HepG2 (cell line): ENCODE data around the gene DNAJB6. TPM values are rescaled to one million over a fixed set of nuclear protein-coding genes. Genes with fewer than 3 reads are reported as not detected.

ENCODE experiments used
- ATAC-seq: fragments of 200-7000 bp; cut with Tn5 transposase; 3 replicates; pipeline ENCODE4 v1.9.1; 2020; ENCODE audit warnings: mild to moderate bottlenecking, moderate library complexity
- BruUV-seq: library from RNA; stranded (reverse); fragments of 400-500 nt; replicated peaks from 2 replicates; lab custom pipeline; 2021; lab: Mats Ljungman, UMichigan
- CTCF ChIA-PET: fragments of 300-600 bp; formaldehyde crosslinking; extraction: SDS; loops from one replicate; lab custom pipeline; 2021; ENCODE audit warnings: low total read pairs, inconsistent platforms, low intra/inter-chr PET ratio; lab: Yijun Ruan, JAX
- POLR2A ChIA-PET: fragments of 350-600 bp; sonication (Branson Sonifier 250); formaldehyde crosslinking; loops from one replicate; lab custom pipeline; 2020; ENCODE audit warnings: antibody characterized with exemption, inconsistent platforms; lab: Yijun Ruan, JAX
- DNase-seq: peaks from one replicate; pipeline ENCODE4 v3.0.0-alpha.2; 2015; ENCODE audit warnings: low spot score
- FAIRE-seq: peaks from 3 replicates; lab custom pipeline; 2011; peaks lifted over from hg19 to GRCh38; lab: Jason Lieb, UNC
- H2AFZ ChIP-seq: one replicate; pipeline ENCODE4 v1.6.1; 2011; ENCODE audit warnings: low read length, inconsistent platforms
- H3K27ac ChIP-seq: fragments of 300-600 bp; 3 replicates; pipeline ENCODE4 v1.8.0; 2011; ENCODE audit warnings: mixed run types, mild to moderate bottlenecking, mixed read lengths, low read length, inconsistent platforms; ENCODE audit not compliant: insufficient read depth; ENCODE audit errors: extremely low read length
- H3K27me3 ChIP-seq, 2 experiments: fragments of 200-600 bp in 1 of 2; 2 replicates in 1 of 2; 3 replicates in 1 of 2; pipeline versions ENCODE4 v1.6.0 to v1.8.0; 2011; ENCODE audit warnings: low read length in 2 of 2, mild to moderate bottlenecking in 2 of 2, moderate library complexity in 2 of 2, inconsistent platforms in 1 of 2; ENCODE audit not compliant: insufficient read depth in 2 of 2, control insufficient read depth in 1 of 2
- H3K36me3 ChIP-seq, 2 experiments: fragments of 200-600 bp in 1 of 2; replicated peaks in 1 of 2; 2 replicates in 1 of 2; 3 replicates in 1 of 2; pipeline versions ENCODE4 v1.5.1 to v1.8.0; 2011; ENCODE audit warnings: low read length in 2 of 2, inconsistent platforms in 1 of 2; ENCODE audit not compliant: insufficient read depth in 2 of 2, control insufficient read depth in 1 of 2
- H3K4me1 ChIP-seq: 2 replicates; pipeline ENCODE4 v1.5.1; 2012; ENCODE audit warnings: low read length, inconsistent platforms; ENCODE audit not compliant: insufficient read depth
- H3K4me2 ChIP-seq: 2 replicates; pipeline ENCODE4 v1.6.0; 2011; ENCODE audit warnings: low read depth, low read length, inconsistent platforms
- H3K4me3 ChIP-seq, 3 experiments: fragments of 200-600 bp in 1 of 3; sonication (generic), shearing (Covaris generic) in 1 of 3; replicated peaks in 1 of 3; 2 replicates each; pipeline ENCODE4 v1.5.1; 2011 to 2016; ENCODE audit warnings: low read length in 3 of 3, inconsistent platforms in 2 of 3, low read depth in 2 of 3, mild to moderate bottlenecking in 2 of 3, control low read depth in 1 of 3, mixed read lengths in 1 of 3; ENCODE audit not compliant: insufficient read depth in 1 of 3
- H3K79me2 ChIP-seq: one replicate; pipeline ENCODE4 v1.6.1; 2011; ENCODE audit warnings: low read length, inconsistent platforms; ENCODE audit not compliant: insufficient read depth
- H3K9ac ChIP-seq: 2 replicates; pipeline ENCODE4 v1.6.0; 2011; ENCODE audit warnings: mild to moderate bottlenecking, low read depth, low read length, inconsistent platforms; ENCODE audit not compliant: insufficient read depth
- H3K9me3 ChIP-seq: 2 replicates; pipeline ENCODE4 v1.5.1; 2012; ENCODE audit warnings: mild to moderate bottlenecking, low read length
- H4K20me1 ChIP-seq: 2 replicates; pipeline ENCODE4 v1.6.0; 2011; ENCODE audit warnings: inconsistent platforms, mild to moderate bottlenecking, low read length, moderate library complexity; ENCODE audit not compliant: insufficient read depth
- ARNTL ChIP-seq: sonication (generic); formaldehyde crosslinking; IDR thresholded peaks from 2 replicates; pipeline ENCODE4 v1.4.0; 2020; ENCODE audit warnings: mild to moderate bottlenecking, missing genetic modification reagents
- MXI1 ChIP-seq: IDR thresholded peaks from 3 replicates; pipeline ENCODE4 v1.6.1; 2012; ENCODE audit warnings: low read depth, low read length, inconsistent platforms, borderline replicate concordance
- NPAS2 ChIP-seq: sonication (generic); formaldehyde crosslinking; IDR thresholded peaks from 2 replicates; pipeline ENCODE4 v1.8.0; 2022; ENCODE audit warnings: mild to moderate bottlenecking, missing genetic modification reagents, borderline replicate concordance
- RBM39 ChIP-seq: fragments of 200-400 bp; formaldehyde crosslinking; IDR thresholded peaks from one replicate; pipeline ENCODE4 v1.6.1; 2018; ENCODE audit warnings: antibody characterized with exemption, mild to moderate bottlenecking, low read depth, low read length; ENCODE audit not compliant: poor library complexity, severe bottlenecking
- SNAPC5 ChIP-seq: sonication (generic); formaldehyde crosslinking; IDR thresholded peaks from 2 replicates; pipeline ENCODE4 v1.8.1; 2023; ENCODE audit warnings: mild to moderate bottlenecking, missing genetic modification reagents, borderline replicate concordance
- STAT5B ChIP-seq: sonication (generic); formaldehyde crosslinking; IDR thresholded peaks from 2 replicates; pipeline ENCODE4 v1.4.0; 2020; ENCODE audit warnings: missing genetic modification reagents
- SUZ12 ChIP-seq: fragments of 150-350 bp; IDR thresholded peaks from 2 replicates; pipeline ENCODE4 v1.6.1; 2014; ENCODE audit warnings: low read depth, low read length
- TERF1 ChIP-seq: sonication (generic); formaldehyde crosslinking; IDR thresholded peaks from 2 replicates; pipeline ENCODE4 v1.8.0; 2022; ENCODE audit warnings: mild to moderate bottlenecking, missing genetic modification reagents, moderate library complexity
- ZNF260 ChIP-seq: sonication (generic); formaldehyde crosslinking; IDR thresholded peaks from 2 replicates; pipeline ENCODE4 v1.4.0; 2020; ENCODE audit warnings: missing genetic modification reagents, low read depth, mild to moderate bottlenecking, borderline replicate concordance
- ZNF367 ChIP-seq: sonication (generic); formaldehyde crosslinking; IDR thresholded peaks from 2 replicates; pipeline ENCODE4 v1.4.0; 2020; ENCODE audit warnings: missing genetic modification reagents, borderline replicate concordance
- ZNF687 ChIP-seq: sonication (generic); formaldehyde crosslinking; IDR thresholded peaks from 2 replicates; pipeline ENCODE4 v1.5.1; 2020; ENCODE audit warnings: mild to moderate bottlenecking, missing genetic modification reagents, moderate library complexity
- WGBS: methylation state at CpG from one replicate; pipeline ENCODE4 v1.1.6; 2017; ENCODE audit warnings: low lambda C conversion rate; 5-methylcytosine and 5-hydroxymethylcytosine counted together
- in situ Hi-C: cut with HindIII; loops from 2 replicates; pipeline ENCODE4 v1.10.0; 2017; ENCODE audit warnings: low pct_unique_long_range_greater_than_20kb; ENCODE audit not compliant: extremely low pct_ligation_motif_present
- intact Hi-C: fragments of 100-400 bp; cut with micrococcal nuclease; formaldehyde crosslinking; loops from one replicate; pipeline ENCODE4 v1.10.0; 2022; ENCODE audit not compliant: unreplicated experiment
- polyA plus RNA-seq, 8 experiments: library from polyadenylated mRNA; depleted of rRNA in 3 of 8; stranded (reverse) in 7 of 8; unstranded in 1 of 8; fragments of >200 nt; fragmentation: Illumina TruSeq in 4 of 8; extraction: Trizol in 4 of 8; gene quantifications; 2 replicates each; pipeline versions ENCODE4 v1.2.1 to v1.2.3, GENCODE V29; 2011 to 2016; ENCODE audit warnings: low read depth in 4 of 8, missing spikeins in 1 of 8, mixed read lengths in 1 of 8; ENCODE audit not compliant: insufficient read depth in 1 of 8
- total RNA-seq, 5 experiments: library from RNA; depleted of rRNA; stranded (reverse); fragments of >200 nt; fragmentation: Illumina TruSeq; extraction: Trizol; gene quantifications; 2 replicates each; pipeline ENCODE4 v1.2.3, GENCODE V29; 2016; ENCODE audit warnings: low read depth in 1 of 5
- TF ChIP-seq, protein P1 (sequence below): sonication (generic); formaldehyde crosslinking; IDR thresholded peaks from 2 replicates; pipeline ENCODE4 v1.4.0; 2020; ENCODE audit warnings: missing genetic modification reagents
- TF ChIP-seq, protein P2 (sequence below): conservative IDR thresholded peaks from 2 replicates; pipeline ENCODE4 v1.6.1; 2018; ENCODE audit warnings: missing genetic modification reagents
- TF ChIP-seq, protein P3 (sequence below): sonication (generic); formaldehyde crosslinking; IDR thresholded peaks from 2 replicates; pipeline ENCODE4 v1.4.0; 2020; ENCODE audit warnings: mild to moderate bottlenecking, missing genetic modification reagents

Gene DNAJB6
- total and polyA plus RNA-seq, 2 of the 13 experiments (the other 11 are each of a cell fraction or from before 2014, with no cell fraction given) = 29.9 to 53.9 TPM

DNA sequence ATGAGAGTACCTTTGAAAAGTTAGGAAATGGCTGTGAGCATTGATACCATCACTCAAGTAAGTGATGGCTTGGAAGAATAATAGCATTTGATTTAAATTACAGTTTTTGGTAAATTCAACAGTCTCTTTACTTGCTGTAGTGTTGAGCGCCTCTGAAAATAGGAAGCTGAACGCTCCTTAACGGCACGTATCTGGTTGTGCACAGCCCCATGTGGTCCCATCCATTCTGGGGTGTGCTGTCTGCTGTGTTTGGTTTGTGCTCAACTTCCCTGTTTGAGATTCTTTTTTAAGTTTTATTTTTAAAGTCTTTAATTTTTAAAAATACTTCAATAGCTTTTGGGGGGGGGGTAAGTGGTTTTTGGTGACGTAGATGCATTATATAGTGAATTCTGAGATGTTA, 51.5 kb downstream of the DNAJB6 start (continued):
- TF ChIP-seq ZNF367 (CRISPR knock-in tag) (no peak), SUZ12 (no peak), ZNF260 (CRISPR knock-in tag) (no peak), MXI1 (no peak), ARNTL (CRISPR knock-in tag) (no peak), RBM39 (no peak), TERF1 (CRISPR knock-in tag) (no peak)
- TF ChIP-seq, protein P1, sequence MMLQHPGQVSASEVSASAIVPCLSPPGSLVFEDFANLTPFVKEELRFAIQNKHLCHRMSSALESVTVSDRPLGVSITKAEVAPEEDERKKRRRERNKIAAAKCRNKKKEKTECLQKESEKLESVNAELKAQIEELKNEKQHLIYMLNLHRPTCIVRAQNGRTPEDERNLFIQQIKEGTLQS (CRISPR knock-in tag) = no peak

GRCh38 chr7:157389951-157390730, 53.3 kb downstream of the DNAJB6 start:
- H3K4me3 ChIP-seq = no peak overlapping the region
- FAIRE-seq (no peak), ATAC-seq (no peak), DNase-seq (no peak)
- BruUV-seq = no TSS peak
- no peaks in the 10 kb centered on the region for H3K79me2 ChIP-seq
- no peaks in the 10 kb centered on the region for H3K27me3 ChIP-seq
- CTCF ChIA-PET = no interaction called here
- intact Hi-C loops (no loop called here), in situ Hi-C loops (no loop called here)
- no peaks in the 10 kb centered on the region for H3K9me3 ChIP-seq
- no peak overlapping the region for H3K9ac ChIP-seq
- H3K27ac ChIP-seq = no peak overlapping the region
- H2AFZ ChIP-seq = no peak overlapping the region
- peaks cover 13 to 60% of the 10 kb centered on the region in 2 experiments for H3K36me3 ChIP-seq
- no peaks in the 10 kb centered on the region for H4K20me1 ChIP-seq
- no peak overlapping the region for H3K4me2 ChIP-seq
- POLR2A ChIA-PET = no interaction called here
- H3K4me1 ChIP-seq = peaks cover 5% of the 10 kb centered on the region; the same call in 1 of the 2 replicates
- 92% methylated on average over 12 of the region's 19 CpGs for WGBS
- TF ChIP-seq SNAPC5 (CRISPR knock-in tag) (no peak), NPAS2 (CRISPR knock-in tag) (no peak), ZNF687 (CRISPR knock-in tag) (no peak), STAT5B (no peak)
- TF ChIP-seq, protein P2, sequence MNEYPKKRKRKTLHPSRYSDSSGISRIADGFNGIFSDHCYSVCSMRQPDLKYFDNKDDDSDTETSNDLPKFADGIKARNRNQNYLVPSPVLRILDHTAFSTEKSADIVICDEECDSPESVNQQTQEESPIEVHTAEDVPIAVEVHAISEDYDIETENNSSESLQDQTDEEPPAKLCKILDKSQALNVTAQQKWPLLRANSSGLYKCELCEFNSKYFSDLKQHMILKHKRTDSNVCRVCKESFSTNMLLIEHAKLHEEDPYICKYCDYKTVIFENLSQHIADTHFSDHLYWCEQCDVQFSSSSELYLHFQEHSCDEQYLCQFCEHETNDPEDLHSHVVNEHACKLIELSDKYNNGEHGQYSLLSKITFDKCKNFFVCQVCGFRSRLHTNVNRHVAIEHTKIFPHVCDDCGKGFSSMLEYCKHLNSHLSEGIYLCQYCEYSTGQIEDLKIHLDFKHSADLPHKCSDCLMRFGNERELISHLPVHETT (CRISPR knock-in tag) = no peak
- TF ChIP-seq, protein P3, sequence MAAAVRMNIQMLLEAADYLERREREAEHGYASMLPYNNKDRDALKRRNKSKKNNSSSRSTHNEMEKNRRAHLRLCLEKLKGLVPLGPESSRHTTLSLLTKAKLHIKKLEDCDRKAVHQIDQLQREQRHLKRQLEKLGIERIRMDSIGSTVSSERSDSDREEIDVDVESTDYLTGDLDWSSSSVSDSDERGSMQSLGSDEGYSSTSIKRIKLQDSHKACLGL (CRISPR knock-in tag) = no peak
